GM19043 (cell line): ENCODE results near the gene ADA.
"Not testable (repeated sequence)": the region's sequence is repeated elsewhere in the genome, so short reads cannot be mapped to it uniquely, and the experiment has no call there.

ENCODE experiments used
- ATAC-seq: cut with Tn5 transposase; IDR thresholded peaks from one replicate; pipeline ENCODE4 v1.9.1; 2021; ENCODE audit warnings: low read depth; ENCODE audit not compliant: unreplicated experiment

ADA gene

DNA sequence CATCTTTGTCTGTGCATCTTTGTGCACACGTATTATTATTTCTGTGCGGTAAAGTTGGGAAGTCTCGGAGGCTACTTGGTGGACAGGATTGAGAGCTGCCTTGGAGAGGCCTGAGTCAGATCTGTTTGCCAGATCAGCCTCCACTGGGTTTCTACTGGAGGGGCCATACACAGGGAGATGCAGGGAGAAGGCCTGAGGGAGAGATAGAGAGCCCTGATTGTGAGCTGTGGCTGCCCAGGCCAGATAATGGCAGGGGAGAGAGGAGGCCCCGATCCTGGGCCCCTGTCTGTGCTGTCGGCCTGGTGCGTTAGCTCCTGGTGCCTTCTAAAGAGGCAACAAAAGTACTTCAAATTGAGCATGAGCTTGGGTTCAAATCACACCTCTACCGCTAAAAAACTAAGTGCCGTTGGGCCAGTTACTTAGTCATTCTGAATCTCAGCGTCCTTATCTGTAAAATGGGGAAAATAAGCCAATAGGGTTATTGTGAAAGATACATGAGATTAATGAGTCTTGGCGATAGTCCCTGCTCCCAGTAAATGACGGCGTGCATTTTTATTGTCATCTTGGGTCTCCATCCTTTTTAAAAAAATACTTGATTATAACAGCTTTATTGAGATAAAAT is 27.6 kb upstream of the ADA start:
- no peak for ATAC-seq

DNA sequence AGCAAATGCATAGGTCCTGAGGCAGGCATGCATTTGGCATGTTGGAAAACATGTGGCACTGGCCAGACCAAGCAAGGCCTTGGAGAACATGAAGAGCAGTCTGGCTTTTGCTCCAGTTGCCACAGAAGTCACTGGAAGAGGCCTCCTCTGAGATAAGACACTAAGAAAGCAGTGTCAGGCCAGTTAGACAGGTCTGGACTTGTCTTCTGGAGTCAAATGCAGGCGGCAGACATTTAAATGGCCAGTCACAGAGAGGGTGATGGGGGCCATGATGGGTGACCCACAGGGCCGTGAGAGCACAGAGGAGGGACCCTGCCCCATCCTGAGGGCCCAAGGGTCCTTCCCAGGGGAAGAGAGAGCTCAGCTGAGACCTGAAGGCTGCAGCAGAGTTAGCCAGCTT is 26.7 kb upstream of the ADA start:
- no peak for ATAC-seq

DNA sequence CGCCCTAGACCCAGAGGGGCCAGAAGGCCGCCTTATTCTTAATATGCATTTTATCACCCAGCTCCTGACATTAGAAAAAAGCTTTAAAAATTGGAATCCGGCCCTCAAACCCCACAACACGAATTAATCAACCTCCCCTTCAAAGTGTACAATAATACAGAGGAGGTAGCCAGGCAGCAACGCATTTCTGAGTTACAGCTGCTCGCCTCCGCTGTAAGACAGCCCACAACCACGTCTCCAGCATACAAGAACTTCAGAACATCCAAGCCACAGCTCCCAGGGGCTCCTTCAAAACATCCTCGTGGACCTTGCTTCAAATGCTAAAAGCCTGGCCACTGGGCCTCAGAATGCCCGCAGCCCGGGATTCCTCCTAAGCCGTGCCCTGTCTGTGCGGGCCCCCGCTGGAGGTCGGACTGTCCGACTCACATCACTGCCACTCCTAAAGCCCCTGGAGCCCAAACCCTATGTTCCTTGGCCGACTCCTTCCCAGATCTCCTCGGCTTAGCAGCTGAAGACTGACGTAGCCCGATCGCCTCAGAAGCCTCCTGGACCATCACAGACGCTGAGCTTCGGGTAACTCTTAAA is 20.9 kb upstream of the ADA start:
- ATAC-seq, result not testable (repeated sequence)

DNA sequence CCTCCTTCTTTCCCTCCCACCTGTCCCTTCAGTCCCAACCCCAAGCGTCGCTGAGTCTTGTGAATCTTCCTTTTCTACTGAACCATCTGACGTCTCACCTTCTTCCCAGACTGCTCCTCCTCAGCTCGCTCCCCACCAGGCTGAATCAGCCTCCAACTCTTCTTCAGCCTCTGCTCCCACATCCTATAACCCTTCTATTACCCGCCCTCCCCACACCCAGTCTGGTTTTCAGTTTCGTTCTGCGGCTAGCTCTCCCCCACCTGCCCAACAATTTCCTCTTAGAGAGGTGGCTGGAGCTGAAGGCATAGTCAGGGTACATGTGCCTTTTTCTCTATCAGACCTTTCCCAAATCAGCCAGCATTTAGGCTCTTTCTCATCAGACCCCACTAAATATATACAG is 20.0 kb upstream of the ADA start:
- not testable (repeated sequence) for ATAC-seq

DNA sequence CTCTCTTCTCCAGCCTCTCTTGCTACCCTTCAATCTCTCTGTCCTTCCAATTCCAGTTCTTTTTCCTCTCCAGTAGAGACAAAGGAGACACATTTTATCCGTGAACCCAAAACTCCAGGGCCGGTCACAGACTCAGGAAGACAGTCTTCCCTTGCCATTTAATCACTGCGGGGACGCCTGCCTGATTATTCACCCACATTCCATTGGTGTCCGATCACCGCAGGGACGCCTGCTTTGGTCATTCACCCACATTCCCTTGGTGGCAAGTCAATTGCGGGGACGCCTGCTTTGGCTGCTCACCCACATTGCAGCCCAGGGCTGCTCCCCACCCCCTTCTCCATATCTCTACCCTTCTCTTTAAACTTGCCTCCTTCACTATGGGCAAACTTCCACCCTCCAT is 19.4 kb upstream of the ADA start:
- ATAC-seq, result not testable (repeated sequence)

DNA sequence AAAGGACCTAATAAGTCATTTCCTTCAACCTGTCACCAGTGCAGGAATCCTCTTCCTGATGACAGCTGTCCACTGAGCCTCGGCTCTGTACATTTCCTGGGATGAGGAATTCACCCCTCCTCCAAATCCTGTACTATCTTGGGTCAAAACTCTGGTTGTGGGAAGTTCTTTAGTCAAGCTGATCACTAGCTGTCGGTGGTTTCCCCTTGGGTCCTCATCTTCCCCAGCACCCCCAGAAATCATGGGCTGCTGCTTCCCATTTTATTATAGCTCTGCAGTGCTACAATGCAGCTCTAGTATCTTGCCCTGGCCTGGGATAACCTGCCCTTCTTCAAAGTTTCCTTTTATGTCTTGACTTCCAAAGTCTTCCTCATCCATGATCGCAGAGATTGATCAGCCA is 14.6 kb upstream of the ADA start:
- no peak for ATAC-seq

DNA sequence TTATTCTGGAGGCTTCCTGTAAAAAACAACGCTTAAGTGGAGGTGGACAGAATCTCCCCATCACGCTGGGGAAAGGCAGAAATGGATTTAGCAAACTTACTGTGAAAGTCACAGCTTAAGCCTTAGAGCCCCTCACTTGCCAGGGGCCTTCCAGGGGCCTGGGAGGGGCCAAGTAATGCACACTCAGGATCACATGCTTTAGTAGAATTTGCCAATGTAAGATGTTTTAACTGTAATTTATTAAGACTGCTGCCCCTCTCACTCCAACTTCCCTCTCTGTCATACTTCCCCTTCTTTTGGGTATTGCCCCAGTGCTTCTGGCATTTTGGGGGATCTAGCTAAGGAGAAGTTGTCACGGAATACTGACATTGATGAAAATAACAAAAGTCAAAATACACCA is 12.6 kb upstream of the ADA start:
- ATAC-seq, result no peak

DNA sequence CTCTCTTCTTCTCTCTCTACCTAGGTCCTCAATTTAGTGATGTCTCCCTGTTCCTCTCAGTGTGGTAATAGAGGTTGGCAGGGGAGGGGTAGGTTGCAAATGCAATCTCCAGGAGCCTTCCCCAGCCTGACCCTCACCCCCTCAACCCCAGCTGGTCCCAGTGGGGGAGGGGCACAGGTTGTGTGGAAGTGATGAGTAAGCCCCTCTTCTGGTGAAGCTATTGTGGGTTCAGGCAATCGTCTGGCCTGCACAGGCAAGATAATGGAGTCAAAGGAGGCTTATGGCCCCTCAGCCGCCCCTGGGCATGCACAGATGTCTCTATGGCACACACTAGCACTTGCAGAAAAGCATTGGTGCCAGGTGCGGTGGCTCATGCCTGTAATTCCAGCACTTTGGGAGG is 10.8 kb upstream of the ADA start:
- no peak for ATAC-seq

DNA sequence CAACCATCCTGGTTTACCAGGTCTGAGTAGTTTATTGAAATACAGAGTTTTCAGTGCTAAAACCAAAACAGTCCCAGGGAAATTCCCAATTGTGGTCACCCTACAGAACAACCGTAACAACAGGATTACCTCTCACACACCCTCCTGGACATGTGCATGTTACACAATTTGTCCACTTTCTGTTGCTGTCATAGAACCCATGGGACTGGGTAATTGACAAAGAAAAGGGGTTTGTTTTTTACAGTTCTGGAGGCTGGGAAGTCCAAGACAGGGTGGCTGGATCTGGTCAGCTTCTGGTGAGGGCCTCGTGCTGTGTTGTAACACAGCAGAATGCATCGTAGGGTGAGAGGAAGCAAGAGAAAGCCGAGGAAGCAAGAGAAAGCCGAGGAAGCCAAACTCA is 9.1 kb upstream of the ADA start:
- ATAC-seq, result no peak

DNA sequence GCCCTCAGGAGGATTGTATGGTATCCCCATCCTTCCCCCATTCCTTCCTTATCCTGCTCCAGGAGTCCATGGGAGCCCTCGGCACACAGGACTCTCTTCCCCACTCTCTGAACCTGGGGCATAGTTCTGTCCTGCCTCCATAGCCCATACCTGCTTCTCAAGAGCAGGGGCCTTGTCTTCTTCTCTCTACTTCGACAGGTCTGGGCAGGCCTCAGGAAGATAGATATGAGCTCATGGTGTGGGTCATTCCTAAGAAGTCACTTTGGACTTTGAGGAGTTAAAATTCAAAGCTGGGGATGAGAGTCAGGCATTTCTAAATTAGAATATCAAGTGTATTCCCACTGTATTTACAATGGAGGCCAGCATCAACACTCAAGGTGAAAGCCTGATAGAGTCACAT is 8.4 kb upstream of the ADA start:
- ATAC-seq, result no peak

DNA sequence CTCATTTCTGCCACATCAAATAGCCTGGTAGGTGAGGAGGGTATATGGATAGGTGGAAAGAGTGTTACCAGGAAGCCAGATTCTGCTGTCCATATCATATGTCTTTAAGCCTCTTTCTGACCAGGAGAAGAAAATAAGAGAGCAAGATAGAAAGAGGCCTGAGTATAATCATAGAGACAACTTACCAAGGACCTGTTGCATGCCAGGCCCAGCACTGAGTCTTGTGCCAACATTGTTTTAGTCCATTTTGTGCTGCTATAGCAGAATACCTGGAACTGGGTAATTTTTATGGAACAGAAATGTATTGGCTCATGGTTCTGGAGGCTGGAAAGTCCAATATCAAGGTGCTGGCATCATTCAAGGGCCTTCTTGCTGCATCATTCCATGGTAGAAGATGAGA is 7.3 kb upstream of the ADA start:
- no peak for ATAC-seq

DNA sequence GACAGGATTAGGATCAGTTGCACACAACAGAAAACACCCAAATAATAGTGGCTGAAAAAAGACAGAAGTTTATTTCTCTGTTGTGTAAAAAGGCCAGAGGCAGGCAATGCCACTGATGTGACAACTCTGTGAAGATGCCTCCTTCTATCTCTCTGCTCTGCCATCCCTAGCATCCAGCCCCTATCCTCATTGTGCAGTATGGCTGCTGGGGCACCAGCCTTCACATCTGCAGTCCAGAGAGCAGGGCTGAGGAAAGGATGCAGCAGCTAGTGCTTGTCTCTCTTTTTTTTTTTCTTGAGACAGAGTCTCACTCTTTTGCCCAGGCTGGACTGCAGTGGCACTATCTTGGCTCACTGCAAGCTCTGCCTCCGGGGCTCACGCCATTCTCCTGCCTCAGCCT is 6.4 kb upstream of the ADA start:
- no peak for ATAC-seq

DNA sequence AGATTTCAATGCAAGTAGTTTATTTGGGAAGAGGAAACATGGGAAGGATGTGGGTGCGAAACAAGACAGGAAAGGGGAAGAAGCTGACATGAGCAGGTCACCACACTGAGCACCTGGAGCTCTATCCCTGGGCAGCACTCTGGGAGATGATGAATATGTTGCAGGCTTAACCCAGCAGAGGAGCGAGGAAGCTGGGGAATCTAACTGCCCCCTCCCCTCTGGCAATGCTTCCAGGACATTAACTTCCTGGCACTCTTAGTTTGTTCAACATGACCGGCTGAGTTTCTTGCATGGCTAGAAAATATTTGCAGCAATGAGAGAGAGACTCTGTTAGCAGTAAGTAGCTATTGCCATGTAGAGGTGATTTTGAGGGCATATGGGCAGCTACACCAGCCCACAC is 4.9 kb upstream of the ADA start:
- ATAC-seq, result no peak

DNA sequence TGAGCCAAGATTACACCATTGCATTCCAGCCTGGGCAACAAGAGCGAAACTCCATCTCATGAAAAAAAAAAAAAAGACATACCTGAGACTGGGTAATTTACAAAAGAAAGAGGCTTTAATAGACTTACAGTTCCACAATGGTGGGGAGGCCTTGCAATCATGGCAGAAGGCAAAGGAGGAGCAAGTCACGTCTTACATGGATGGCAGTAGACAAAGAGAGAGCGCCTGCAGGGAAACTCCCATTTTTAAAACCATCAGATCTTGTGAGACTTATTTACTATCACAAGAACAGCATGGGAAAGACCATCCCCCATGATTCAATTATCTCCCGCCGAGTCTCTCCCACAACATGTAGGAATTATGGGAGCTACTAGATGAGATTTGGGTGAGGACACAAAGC is 2.7 kb upstream of the ADA start:
- ATAC-seq, result not testable (repeated sequence)

DNA sequence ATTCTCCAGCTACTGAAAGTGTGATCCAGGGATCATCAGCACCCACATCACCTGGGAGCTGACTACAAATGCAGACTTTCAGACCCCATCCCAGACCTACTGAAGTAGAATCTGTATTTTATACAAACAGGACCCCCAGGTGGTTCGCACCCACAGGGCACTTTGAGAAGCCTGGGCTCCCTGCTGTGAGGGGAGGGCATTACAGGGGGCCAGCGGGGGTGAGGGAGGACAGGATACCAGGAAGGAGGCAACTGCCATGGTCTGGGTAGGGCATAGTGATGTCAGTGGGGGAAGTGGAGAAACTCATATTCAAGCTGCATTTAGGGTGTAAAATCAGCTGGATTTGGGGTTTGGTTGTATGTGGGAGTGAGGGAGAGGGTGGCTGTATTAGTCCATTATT is 2.0 kb upstream of the ADA start:
- ATAC-seq, result no peak

DNA sequence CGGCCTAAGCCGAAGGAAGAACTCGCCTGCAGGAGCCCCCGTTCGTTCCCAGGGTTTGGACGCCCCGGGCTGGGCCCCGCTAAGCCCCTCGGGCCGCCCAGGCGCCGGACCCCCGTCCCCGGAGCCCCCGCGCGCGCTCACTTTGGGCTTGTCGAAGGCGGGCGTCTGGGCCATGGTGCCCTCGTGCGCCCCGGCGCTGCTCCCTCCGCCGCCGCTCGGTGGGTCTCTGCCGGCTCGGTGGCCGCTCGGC is 140 bp downstream of the ADA start:
- no peak for ATAC-seq

DNA sequence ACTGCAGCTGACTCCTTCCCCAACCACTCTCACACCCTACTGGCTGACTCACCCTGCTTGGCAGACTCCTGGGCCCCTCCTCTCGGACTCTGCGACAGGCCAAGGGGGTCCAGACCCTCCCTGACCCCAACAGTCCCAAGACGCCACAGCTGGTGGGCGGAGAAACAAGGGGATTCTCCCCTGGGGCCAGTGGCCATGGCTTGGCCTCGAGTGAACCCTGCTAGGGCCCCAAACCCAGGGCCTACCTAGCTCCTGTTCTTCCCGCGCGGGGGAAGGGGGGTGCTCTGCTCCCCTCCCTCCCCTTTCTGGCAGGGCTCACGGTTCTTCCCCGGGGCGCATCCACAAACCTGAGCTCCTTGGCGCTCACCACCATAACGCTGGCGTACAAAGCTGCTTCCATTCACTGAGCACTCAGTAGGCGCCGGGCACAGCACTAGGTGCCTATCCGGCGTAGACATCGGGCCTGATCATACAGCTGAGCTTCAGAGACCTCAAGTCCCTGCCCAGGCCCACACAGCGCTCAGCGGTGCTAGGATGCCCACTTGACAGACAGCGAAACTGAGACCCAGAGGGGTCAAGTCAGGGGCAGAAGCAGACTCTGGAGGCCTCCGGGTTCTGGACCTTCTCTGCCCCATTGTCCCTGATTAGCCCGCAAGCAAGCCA is 597 bp downstream of the ADA start:
- ATAC-seq, result no peak

DNA sequence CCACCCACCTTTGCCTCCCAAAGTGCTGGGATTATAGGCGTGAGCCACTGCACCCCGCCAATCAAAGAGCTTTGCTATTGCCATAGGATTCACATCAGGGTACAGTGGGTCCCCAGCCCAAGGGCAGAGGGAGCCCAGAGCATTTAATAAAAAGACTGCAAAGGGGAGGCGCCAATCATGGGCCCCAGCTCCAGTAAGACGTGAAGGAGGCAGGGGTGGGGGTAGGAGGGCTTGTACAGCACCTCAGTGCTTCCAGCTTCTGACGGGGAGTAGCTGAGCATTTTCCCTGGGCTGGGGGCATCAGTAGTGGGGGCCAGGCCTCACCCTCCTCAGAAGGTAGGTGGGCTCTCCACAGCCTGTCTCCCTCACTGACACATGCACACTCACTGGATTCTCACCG is 1.5 kb downstream of the ADA start:
- ATAC-seq, result no peak

DNA sequence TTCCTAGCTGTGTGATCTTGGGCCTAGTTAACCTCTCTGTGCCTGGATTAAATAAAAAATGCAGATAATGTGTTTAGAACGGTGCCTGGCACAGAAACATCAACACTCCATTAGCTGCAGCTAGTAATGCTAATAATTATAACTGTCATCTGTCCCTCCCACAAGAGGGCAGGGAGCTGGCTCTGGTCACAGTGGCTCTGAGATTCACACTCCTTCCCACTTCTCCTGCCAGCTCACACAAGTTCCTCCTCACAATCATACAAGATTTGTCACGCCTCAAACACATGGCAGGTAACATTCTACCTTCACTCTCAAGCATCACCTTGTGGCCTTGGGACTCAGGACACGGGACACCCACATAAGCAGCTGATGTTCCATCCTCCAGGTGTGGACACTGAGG is 2.4 kb downstream of the ADA start:
- ATAC-seq, result no peak

DNA sequence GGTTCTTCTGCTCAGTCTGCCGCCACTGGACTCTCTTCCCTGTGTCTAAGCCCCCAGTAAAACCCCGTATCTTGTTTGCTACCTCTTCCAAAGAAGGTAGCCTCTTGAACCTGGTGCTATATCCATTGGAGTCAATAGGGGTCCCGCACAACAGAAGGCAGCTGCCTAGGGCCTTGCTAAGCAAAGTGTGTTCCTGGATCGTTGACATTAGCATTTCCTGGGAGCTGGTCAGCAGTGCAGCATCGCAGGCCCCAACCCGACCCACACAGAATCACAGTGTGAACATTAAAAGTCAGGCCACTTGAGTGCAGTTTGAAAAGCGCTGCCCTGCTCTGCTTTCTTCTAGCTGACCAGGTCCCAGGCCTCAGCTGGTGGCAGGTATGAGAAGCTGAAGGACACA is 2.9 kb downstream of the ADA start:
- no peak for ATAC-seq

DNA sequence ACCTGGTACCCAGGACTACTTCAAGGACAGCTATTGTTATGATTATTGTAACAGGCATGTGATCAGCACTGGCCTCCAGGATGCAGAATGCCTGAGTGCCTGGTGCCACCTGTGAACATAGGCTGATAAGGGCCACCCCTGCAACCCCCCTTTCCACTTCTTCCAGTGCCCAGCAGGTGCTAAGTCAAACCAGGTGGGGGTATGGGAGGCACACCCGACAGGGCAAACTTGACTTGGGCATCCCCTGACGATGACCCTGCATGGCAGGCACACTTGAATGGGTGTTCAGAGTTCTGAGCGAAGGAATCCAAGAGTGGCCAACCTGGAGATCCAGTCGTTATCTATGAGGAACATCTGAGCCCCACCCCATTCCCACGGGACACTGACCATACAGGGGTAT is 3.4 kb downstream of the ADA start:
- ATAC-seq, result no peak

DNA sequence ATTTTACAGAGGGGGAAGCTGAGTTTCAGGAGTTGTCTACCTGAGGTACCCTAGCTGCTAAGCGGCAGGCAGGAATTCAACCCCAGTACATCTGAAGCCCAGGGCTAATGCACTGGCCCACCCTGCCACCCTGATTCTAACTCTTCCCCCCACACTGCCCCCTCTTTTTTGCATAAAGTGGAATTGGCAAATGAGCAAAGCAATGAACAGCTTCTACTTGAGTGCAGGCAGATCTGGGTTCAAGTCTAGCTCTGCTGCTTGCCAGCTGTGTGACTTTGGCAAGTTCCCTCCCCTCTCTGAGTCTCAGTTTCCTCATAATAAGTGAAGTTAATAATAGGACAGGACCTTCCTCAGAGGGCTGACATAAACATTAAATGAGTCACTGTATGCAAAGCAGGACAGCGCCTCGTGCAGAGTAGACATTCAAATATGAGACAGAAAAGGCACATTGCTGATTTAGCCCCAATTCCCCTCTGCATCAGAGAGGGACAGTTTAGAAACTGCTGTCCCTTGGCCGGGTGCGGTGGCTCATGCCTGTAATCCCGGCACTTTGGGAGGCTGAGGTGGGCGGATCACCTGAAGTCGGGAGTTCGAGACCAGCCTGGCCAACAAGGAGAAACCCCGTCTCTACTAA is 4.7 kb downstream of the ADA start:
- ATAC-seq, result peak; percentile 57
